Glutamatergic neuron (in vitro differentiated cells): Measurements from ENCODE around the gene CD79A. TPM values are rescaled to one million over a fixed set of nuclear protein-coding genes. Genes with fewer than 3 reads are reported as not detected.

Experiments
- DNase-seq: peaks from one replicate; pipeline ENCODE4 v3.0.0; 2022
- H3K27ac Mint-ChIP-seq: one replicate; pipeline ENCODE4 v1.8.0; 2020; ENCODE audit warnings: mild to moderate bottlenecking, mixed read lengths, inconsistent platforms; ENCODE audit not compliant: unreplicated experiment
- H3K27me3 Mint-ChIP-seq: one replicate; pipeline ENCODE4 v1.8.0; 2020; ENCODE audit warnings: mild to moderate bottlenecking, moderate library complexity, mixed read lengths, inconsistent platforms; ENCODE audit not compliant: unreplicated experiment
- H3K36me3 Mint-ChIP-seq: one replicate; pipeline ENCODE4 v1.8.0; 2020; ENCODE audit warnings: mild to moderate bottlenecking, mixed read lengths, inconsistent platforms; ENCODE audit not compliant: unreplicated experiment
- H3K4me1 Mint-ChIP-seq: one replicate; pipeline ENCODE4 v1.8.0; 2020; ENCODE audit warnings: mild to moderate bottlenecking, low read depth, mixed read lengths, inconsistent platforms; ENCODE audit not compliant: unreplicated experiment
- H3K4me3 Mint-ChIP-seq: one replicate; pipeline ENCODE4 v1.8.0; 2020; ENCODE audit warnings: mild to moderate bottlenecking, mixed read lengths, inconsistent platforms; ENCODE audit not compliant: unreplicated experiment
- H3K9me3 Mint-ChIP-seq: one replicate; pipeline ENCODE4 v1.8.0; 2020; ENCODE audit warnings: mild to moderate bottlenecking, moderate library complexity, mixed read lengths, inconsistent platforms; ENCODE audit not compliant: unreplicated experiment
- total RNA-seq: library from RNA; stranded (reverse); fragmentation: NEBNext Ultra II Directional; extraction: Animal tissue kit (Norgen Biotek cat#: 25700); gene quantifications from one replicate; pipeline ENCODE4 v1.2.1, GENCODE V29; 2021; ENCODE audit not compliant: unreplicated experiment
- TF ChIP-seq, protein P1 (sequence below): fragments of 200-600 bp; sonication (generic); IDR thresholded peaks from one replicate; pipeline ENCODE4 v1.5.0; 2021; ENCODE audit not compliant: partially characterized antibody, unreplicated experiment

The CD79A gene
- total RNA-seq, 1 donor from 2014 or later: not detected

GRCh38 chr19:41924151-41925145 lies 47.4 kb downstream of the CD79A start:
- no peak for DNase-seq
- Mint-ChIP-seq H3K4me1 (peaks cover 14% of the 10 kb centered on the region), H3K9me3 (peaks cover 16% of the 10 kb centered on the region), H3K36me3 (no peaks in the 10 kb centered on the region), H3K27ac (no peak overlapping the region), H3K4me3 (no peak overlapping the region), H3K27me3 (peaks cover 16% of the 10 kb centered on the region)
- TF ChIP-seq, protein P1, sequence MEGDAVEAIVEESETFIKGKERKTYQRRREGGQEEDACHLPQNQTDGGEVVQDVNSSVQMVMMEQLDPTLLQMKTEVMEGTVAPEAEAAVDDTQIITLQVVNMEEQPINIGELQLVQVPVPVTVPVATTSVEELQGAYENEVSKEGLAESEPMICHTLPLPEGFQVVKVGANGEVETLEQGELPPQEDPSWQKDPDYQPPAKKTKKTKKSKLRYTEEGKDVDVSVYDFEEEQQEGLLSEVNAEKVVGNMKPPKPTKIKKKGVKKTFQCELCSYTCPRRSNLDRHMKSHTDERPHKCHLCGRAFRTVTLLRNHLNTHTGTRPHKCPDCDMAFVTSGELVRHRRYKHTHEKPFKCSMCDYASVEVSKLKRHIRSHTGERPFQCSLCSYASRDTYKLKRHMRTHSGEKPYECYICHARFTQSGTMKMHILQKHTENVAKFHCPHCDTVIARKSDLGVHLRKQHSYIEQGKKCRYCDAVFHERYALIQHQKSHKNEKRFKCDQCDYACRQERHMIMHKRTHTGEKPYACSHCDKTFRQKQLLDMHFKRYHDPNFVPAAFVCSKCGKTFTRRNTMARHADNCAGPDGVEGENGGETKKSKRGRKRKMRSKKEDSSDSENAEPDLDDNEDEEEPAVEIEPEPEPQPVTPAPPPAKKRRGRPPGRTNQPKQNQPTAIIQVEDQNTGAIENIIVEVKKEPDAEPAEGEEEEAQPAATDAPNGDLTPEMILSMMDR: no peak

GRCh38 chr19:41925208-41926003 lies 48.3 kb downstream of the CD79A start:
- DNase-seq: no peak
- Mint-ChIP-seq H3K27me3 (peaks cover 21% of the 10 kb centered on the region), H3K36me3 (no peaks in the 10 kb centered on the region), H3K9me3 (peaks cover 16% of the 10 kb centered on the region), H3K27ac (no peak overlapping the region), H3K4me3 (no peak overlapping the region), H3K4me1 (peaks cover 14% of the 10 kb centered on the region)
- TF ChIP-seq, protein P1: no peak

DNA sequence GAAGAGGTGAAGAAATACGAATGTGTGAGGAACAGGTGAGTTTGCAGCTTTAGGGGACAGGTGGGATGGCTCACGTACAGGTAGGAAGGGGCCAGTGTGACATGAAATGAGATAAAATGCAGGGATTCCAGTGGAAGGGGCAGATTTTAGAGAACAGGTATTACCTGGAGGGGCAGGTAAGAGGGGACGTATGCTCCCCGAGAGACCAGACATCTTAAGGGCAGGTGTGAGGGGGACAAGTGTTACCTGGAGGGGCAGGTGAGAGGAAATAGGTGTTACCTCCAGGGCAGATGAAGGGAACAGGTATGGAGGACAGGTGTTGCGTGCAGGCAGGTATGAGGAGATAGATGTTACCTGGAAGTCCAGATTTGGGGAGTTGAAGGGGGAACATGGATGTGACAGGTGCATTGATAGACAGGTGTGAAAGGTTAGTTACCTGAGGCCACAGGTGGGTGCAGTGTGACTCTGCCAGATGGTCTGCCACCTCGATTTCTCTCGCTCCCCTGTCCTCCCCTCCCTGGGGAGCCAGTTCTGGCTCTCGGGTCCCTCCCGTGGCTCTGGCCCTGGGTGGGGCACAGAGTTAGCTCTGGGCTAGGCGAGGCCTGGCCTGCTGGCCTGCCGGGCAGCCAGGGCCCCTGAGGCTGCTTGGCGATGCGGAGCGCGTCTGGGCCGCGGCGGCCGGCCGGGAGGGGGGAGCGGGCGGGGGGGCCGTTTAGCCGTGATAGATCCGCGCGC lies 49.1 kb downstream of the CD79A start:
- Mint-ChIP-seq H3K9me3 (peaks cover 15% of the 10 kb centered on the region), H3K4me1 (peaks cover 18% of the 10 kb centered on the region), H3K27ac (no peak overlapping the region), H3K36me3 (no peaks in the 10 kb centered on the region), H3K27me3 (peaks cover 21% of the 10 kb centered on the region), H3K4me3 (no peak overlapping the region)
- DNase-seq: no peak
- TF ChIP-seq, protein P1: no peak

DNA sequence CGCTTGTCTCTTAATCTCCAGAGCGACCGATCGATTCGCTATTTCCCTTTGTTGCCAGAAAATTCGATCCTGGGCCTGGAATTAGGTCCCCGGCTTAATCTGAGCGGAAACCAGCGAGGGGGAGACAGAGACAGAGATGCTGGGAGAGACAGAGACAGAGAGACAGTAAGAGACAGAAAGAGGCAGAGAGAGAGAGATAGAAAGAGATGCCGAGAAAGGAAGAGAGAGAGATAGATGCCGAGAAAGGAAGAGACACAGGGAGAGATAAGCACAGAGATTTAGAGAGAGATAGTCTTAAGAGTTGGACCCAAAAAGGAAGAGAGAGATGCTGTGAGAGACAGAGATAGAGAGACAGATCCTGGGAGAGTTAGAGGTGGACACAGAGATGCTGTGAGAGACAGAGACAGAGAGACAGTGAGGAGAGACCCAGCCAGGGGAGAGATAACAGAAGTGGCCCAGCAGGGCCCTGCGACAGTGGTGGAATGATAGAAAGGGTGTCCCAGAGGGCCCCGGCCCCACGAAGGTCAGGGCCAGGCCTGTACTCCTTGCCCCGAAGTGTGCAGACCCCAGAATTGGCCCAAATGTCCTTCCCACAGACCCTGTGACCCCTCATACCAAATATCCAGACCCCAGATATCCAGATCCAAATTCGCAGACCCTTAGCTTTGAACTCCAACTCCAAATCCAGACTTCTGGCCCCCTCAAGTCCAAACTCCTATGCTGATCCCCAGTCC lies 49.9 kb downstream of the CD79A start:
- H3K9me3 Mint-ChIP-seq: peaks cover 12% of the 10 kb centered on the region
- TF ChIP-seq, protein P1: no peak
- H3K27me3 Mint-ChIP-seq: peaks cover 18% of the 10 kb centered on the region
- H3K4me1 Mint-ChIP-seq: peaks cover 20% of the 10 kb centered on the region
- no peak overlapping the region for H3K4me3 Mint-ChIP-seq
- H3K27ac Mint-ChIP-seq: no peak overlapping the region
- H3K36me3 Mint-ChIP-seq: no peaks in the 10 kb centered on the region
- DNase-seq: no peak
